ENCODE data around the gene ELAVL1. TPM values are rescaled to one million over a fixed set of nuclear protein-coding genes. Genes with fewer than 3 reads are reported as not detected.

The ELAVL1 gene
- total and polyA plus RNA-seq, 7 donors, result 15.8 to 31.0 (median 20.3) TPM

GRCh38 chr19:7924241-7924640, 81.2 kb downstream of the ELAVL1 start:
- H3K36me3 ChIP-seq, result peaks cover 11 to 16% (median 13%) of the 10 kb centered on the region in 4 donors
- peaks cover 0 to 4% (median 1%) of the 10 kb centered on the region in 3 donors for H3K27me3 ChIP-seq
- peaks cover 0 to 89% (median 85%) of the 10 kb centered on the region in 4 donors for H3K4me1 ChIP-seq
- peak overlapping the region; percentile 89 to 97 (median 94) for H3K27ac ChIP-seq
- intact Hi-C loops (cut with DNase I), result loop anchor here (10.0 kb wide), 3 partner anchors 441 to 1189 kb away; partner anchors contain the start of genes ANGPTL4, GPR108, MBD3L1 and TRIP10
- TF ChIP-seq CTCF (IDR thresholded peaks at IDR 0.05), result no peak
- no peak for TF ChIP-seq POLR2A (IDR thresholded peaks at IDR 0.05)
- no peak for TF ChIP-seq EP300 (IDR thresholded peaks at IDR 0.05)
- TF ChIP-seq POLR2AphosphoS5 (IDR thresholded peaks at IDR 0.05), result no peak
- DNase-seq, result no peak
- H3K4me3 ChIP-seq, result peak overlapping the region; percentile 39 to 81 (median 64)
- 62 to 82% methylated on average over 12 of the region's 12 CpGs for WGBS, 2 donors
- no peaks in the 10 kb centered on the region for H3K9me3 ChIP-seq

- Histone ChIP-seq H3K4me1 (peaks cover 0 to 88% (median 87%) of the 10 kb centered on the region in 4 donors), H3K27me3 (peaks cover 6 to 11% (median 7%) of the 10 kb centered on the region in 3 donors), H3K27ac (peak overlapping the region; percentile 89 to 97 (median 94)), H3K9me3 (no peaks in the 10 kb centered on the region), H3K4me3 (peak overlapping the region; percentile 39 to 81 (median 64)), H3K36me3 (peaks cover 11 to 16% (median 13%) of the 10 kb centered on the region in 4 donors)
- intact Hi-C loops (cut with DNase I), result loop anchor here (10.0 kb wide), 3 partner anchors 441 to 1189 kb away; partner anchors contain the start of genes ANGPTL4, GPR108, MBD3L1 and TRIP10
- 83% methylated on average over 31 of the region's 31 CpGs for WGBS, 2 donors
- TF ChIP-seq CTCF (IDR thresholded peaks at IDR 0.05) (no peak), POLR2A (IDR thresholded peaks at IDR 0.05) (peak in 1 of 2 donors; percentile 4), POLR2AphosphoS5 (IDR thresholded peaks at IDR 0.05) (peak; percentile 48 to 67 (median 60)), EP300 (IDR thresholded peaks at IDR 0.05) (no peak)
- peak; percentile 91 for DNase-seq
Measured at GRCh38 chr19:7923295-7924191, 81.9 kb downstream of the ELAVL1 start.

DNA sequence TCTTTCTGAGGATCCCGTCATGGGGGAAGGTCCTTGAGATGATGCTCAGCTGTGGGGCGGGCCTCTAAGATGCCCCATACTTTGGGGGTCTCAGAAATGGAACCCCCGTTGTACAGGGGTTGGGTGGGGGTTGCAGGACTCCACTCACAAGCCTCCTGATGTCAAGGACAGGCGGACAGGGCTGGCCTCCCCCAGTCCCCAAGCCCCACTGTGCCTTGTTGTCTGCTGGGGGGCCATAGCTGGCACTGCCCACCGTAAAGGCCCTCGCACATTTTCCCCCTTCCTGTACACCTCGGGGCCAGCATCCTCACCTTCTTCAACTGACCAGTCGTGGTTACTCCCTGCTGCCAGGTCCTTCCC, 82.6 kb downstream of the ELAVL1 start:
- no peaks in the 10 kb centered on the region for H3K9me3 ChIP-seq
- intact Hi-C loops (cut with DNase I), result loop anchor here (10.0 kb wide), 3 partner anchors 442 to 1188 kb away; partner anchors contain the start of genes ANGPTL4, GPR108, MBD3L1 and TRIP10
- peaks cover 11 to 16% (median 13%) of the 10 kb centered on the region in 4 donors for H3K36me3 ChIP-seq
- 89 to 93% methylated on average over 8 of the region's 8 CpGs for WGBS, 2 donors
- no peak for DNase-seq
- TF ChIP-seq CTCF (IDR thresholded peaks at IDR 0.05) (no peak), POLR2A (IDR thresholded peaks at IDR 0.05) (no peak), EP300 (IDR thresholded peaks at IDR 0.05) (no peak), POLR2AphosphoS5 (IDR thresholded peaks at IDR 0.05) (no peak)
- H3K4me1 ChIP-seq, result peaks cover 0 to 86% (median 84%) of the 10 kb centered on the region in 4 donors
- peak overlapping the region in 1 of 4 donors; percentile 59 for H3K4me3 ChIP-seq
- H3K27me3 ChIP-seq, result peaks cover 12 to 18% (median 14%) of the 10 kb centered on the region in 3 donors
- H3K27ac ChIP-seq, result peak overlapping the region; percentile 89 to 97 (median 94)

- intact Hi-C loops (cut with DNase I), result loop anchor here (2.0 to 10.0 kb wide), 4 partner anchors 17 to 1187 kb away; partner anchors contain the start of genes ANGPTL4, GPR108, MBD3L1 and TRIP10
- no peak for TF ChIP-seq CTCF (IDR thresholded peaks at IDR 0.05)
- no peak for TF ChIP-seq POLR2AphosphoS5 (IDR thresholded peaks at IDR 0.05)
- no peak for TF ChIP-seq EP300 (IDR thresholded peaks at IDR 0.05)
- peaks cover 11 to 16% (median 13%) of the 10 kb centered on the region in 4 donors for H3K36me3 ChIP-seq
- H3K9me3 ChIP-seq, result no peaks in the 10 kb centered on the region
- peak overlapping the region in 2 of 4 donors; percentile 70 to 74 for H3K4me3 ChIP-seq
- peaks cover 17 to 24% (median 21%) of the 10 kb centered on the region in 3 donors for H3K27me3 ChIP-seq
- peak overlapping the region; percentile 89 to 97 (median 94) for H3K27ac ChIP-seq
- no peak for DNase-seq
- WGBS, 2 donors, result 94% methylated on average over 31 of the region's 31 CpGs
- peaks cover 0 to 86% (median 84%) of the 10 kb centered on the region in 4 donors for H3K4me1 ChIP-seq
Measured at GRCh38 chr19:7921967-7922835, 83.2 kb downstream of the ELAVL1 start.
